GM12878 (cell line): Measurements from ENCODE around the gene RPS8. TPM values are rescaled to one million over a fixed set of nuclear protein-coding genes. Genes with fewer than 3 reads are reported as not detected.

Experiments
- ASH2L ChIP-seq: fragments of 300-600, 200-600 bp; sonication (generic); IDR thresholded peaks from 2 replicates; pipeline ENCODE4 v1.6.1; 2017; ENCODE audit warnings: low read depth, mild to moderate bottlenecking, borderline replicate concordance
- ATF7 ChIP-seq: fragments of 450-650 bp; IDR thresholded peaks from 2 replicates; pipeline ENCODE4 v1.6.1; 2016; ENCODE audit warnings: low read depth, mild to moderate bottlenecking
- CHD4 ChIP-seq: fragments of 200-600 bp; sonication (generic); IDR thresholded peaks from 2 replicates; pipeline ENCODE4 v1.6.1; 2016; ENCODE audit warnings: mild to moderate bottlenecking
- ETV6 ChIP-seq, 2 experiments: fragments of 450-650 bp in 1 of 2; IDR thresholded peaks in 1 of 2; conservative IDR thresholded peaks in 1 of 2; 2 replicates each; pipeline ENCODE4 v1.6.1; 2014; ENCODE audit warnings: antibody characterized with exemption in 1 of 2, borderline replicate concordance in 1 of 2, low read depth in 1 of 2, mild to moderate bottlenecking in 1 of 2, moderate library complexity in 1 of 2
- FOXM1 ChIP-seq: IDR thresholded peaks from 2 replicates; pipeline ENCODE4 v1.6.1; 2012; ENCODE audit warnings: low read depth, mild to moderate bottlenecking, inconsistent platforms, low read length, moderate library complexity
- HDAC6 ChIP-seq: fragments of 200-600 bp; sonication (generic); IDR thresholded peaks from one replicate; pipeline ENCODE4 v1.8.0; 2017; ENCODE audit warnings: antibody characterized with exemption; ENCODE audit not compliant: unreplicated experiment
- HSF1 ChIP-seq: fragments of 150-350 bp; IDR thresholded peaks from 2 replicates; pipeline ENCODE4 v1.6.1; 2014; ENCODE audit warnings: mild to moderate bottlenecking, low read depth, low read length
- IKZF2 ChIP-seq, 2 experiments: fragments of 450-650 bp; IDR thresholded peaks; 2 replicates each; pipeline ENCODE4 v1.6.1; 2017; ENCODE audit warnings: mild to moderate bottlenecking in 2 of 2, moderate library complexity in 2 of 2
- JUND ChIP-seq: IDR thresholded peaks from 2 replicates; pipeline ENCODE4 v1.6.1; 2012; ENCODE audit warnings: low read depth, mild to moderate bottlenecking, low read length, improper control_type of control experiment, moderate library complexity
- LARP7 ChIP-seq: fragments of 450-650 bp; IDR thresholded peaks from 2 replicates; pipeline ENCODE4 v1.6.1; 2017; ENCODE audit warnings: mild to moderate bottlenecking
- MTA3 ChIP-seq: IDR thresholded peaks from 2 replicates; pipeline ENCODE4 v1.6.1; 2012; ENCODE audit warnings: low read length, inconsistent platforms, borderline replicate concordance
- NFYB ChIP-seq: IDR thresholded peaks from 2 replicates; pipeline ENCODE4 v1.6.1; 2011; ENCODE audit warnings: low read depth, mild to moderate bottlenecking, low read length, improper control_type of control experiment, moderate library complexity; ENCODE audit not compliant: insufficient read depth
- RB1 ChIP-seq: fragments of 450-650 bp; formaldehyde crosslinking; IDR thresholded peaks from 2 replicates; pipeline ENCODE4 v1.6.1; 2017; ENCODE audit warnings: mild to moderate bottlenecking, borderline replicate concordance
- RCOR1 ChIP-seq: conservative IDR thresholded peaks from 2 replicates; pipeline ENCODE4 v1.6.1; 2012; ENCODE audit warnings: low read depth, low read length, improper control_type of control experiment
- RELA ChIP-seq: fragments of 450-650 bp; IDR thresholded peaks from 2 replicates; pipeline ENCODE4 v1.8.0; 2014; ENCODE audit warnings: borderline replicate concordance; ENCODE audit not compliant: partially characterized antibody
- RELB ChIP-seq: fragments of 450-650 bp; IDR thresholded peaks from 2 replicates; pipeline ENCODE4 v1.6.1; 2017; ENCODE audit warnings: low read depth, mild to moderate bottlenecking, moderate library complexity
- RFX5 ChIP-seq: IDR thresholded peaks from 2 replicates; pipeline ENCODE4 v1.6.1; 2011; ENCODE audit warnings: low read depth, low read length, improper control_type of control experiment
- SREBF1 ChIP-seq: IDR thresholded peaks from 2 replicates; pipeline ENCODE4 v1.6.1; 2012; ENCODE audit warnings: mild to moderate bottlenecking, low read length
- SUZ12 ChIP-seq: fragments of 200-600 bp; sonication (generic); IDR thresholded peaks from one replicate; pipeline ENCODE4 v1.6.1; 2018; ENCODE audit warnings: antibody characterized with exemption, mild to moderate bottlenecking; ENCODE audit not compliant: unreplicated experiment
- USF1 ChIP-seq: IDR thresholded peaks from 2 replicates; pipeline ENCODE4 v1.6.1; 2011; ENCODE audit warnings: borderline replicate concordance, low read depth, mild to moderate bottlenecking, moderate library complexity, mixed read lengths, low read length; ENCODE audit not compliant: insufficient read depth; ENCODE audit errors: extremely low read length
- ZBTB4 ChIP-seq: fragments of 450-650 bp; formaldehyde crosslinking; IDR thresholded peaks from 2 replicates; pipeline ENCODE4 v1.4.0; 2022; ENCODE audit warnings: mild to moderate bottlenecking, moderate library complexity
- ZNF384 ChIP-seq: IDR thresholded peaks from 2 replicates; pipeline ENCODE4 v1.6.1; 2012; ENCODE audit warnings: low read depth, mild to moderate bottlenecking, low read length, improper control_type of control experiment, borderline replicate concordance
- ZSCAN29 ChIP-seq: fragments of 450-650 bp; IDR thresholded peaks from 2 replicates; pipeline ENCODE4 v1.6.1; 2017; ENCODE audit warnings: mild to moderate bottlenecking, moderate library complexity
- polyA plus RNA-seq, 11 experiments: library from polyadenylated mRNA; depleted of rRNA in 4 of 11; unstranded in 6 of 11; stranded (reverse) in 5 of 11; fragments of >200 nt; fragmentation: Nextera tagmentation in 4 of 11; fragmentation: Illumina TruSeq in 1 of 11; extraction: Ambion mirVana in 4 of 11; extraction: Trizol in 1 of 11; gene quantifications; 1 replicate in 1 of 11; 2 replicates in 10 of 11; pipeline versions ENCODE4 v1.2.1 to v1.2.3, GENCODE V29; 2011 to 2016; ENCODE audit warnings: inconsistent platforms in 2 of 11, missing spikeins in 2 of 11, low read depth in 1 of 11
- total RNA-seq, 4 experiments: library from RNA; depleted of rRNA in 3 of 4; stranded (reverse); fragments of >200 nt in 3 of 4; fragmentation: Illumina TruSeq in 1 of 4; extraction: Trizol in 1 of 4; gene quantifications; 2 replicates each; pipeline versions ENCODE4 v1.2.1 to v1.2.3, GENCODE V29; 2013 to 2021

RPS8 gene
- total and polyA plus RNA-seq, 10 of the 15 experiments (the other 5 are each of a cell fraction or from before 2014, with no cell fraction given), result 1,296 to 3,461 (median 2,877) TPM

- no peak for TF ChIP-seq ZBTB4 (CRISPR knock-in tag)
- no peak for TF ChIP-seq JUND
- TF ChIP-seq LARP7, result no peak
- TF ChIP-seq RELB, result peak; percentile 74
- TF ChIP-seq IKZF2 (IDR thresholded peaks at IDR 0.05), result peak; percentile 88 to 89
- no peak for TF ChIP-seq SUZ12
- peak; percentile 61; the same call in 1 of the 2 replicates for TF ChIP-seq RFX5
- no peak for TF ChIP-seq ZSCAN29
- TF ChIP-seq RCOR1, result no peak
- no peak for TF ChIP-seq SREBF1
- peak; percentile 49; the same call in 1 of the 2 replicates for TF ChIP-seq NFYB
- peak; percentile 24; the same call in 1 of the 2 replicates for TF ChIP-seq MTA3
- no peak for TF ChIP-seq HDAC6
- no peak for TF ChIP-seq RB1
- TF ChIP-seq FOXM1, result peak; percentile 88
- TF ChIP-seq ATF7, result peak; percentile 55; the same call in 1 of the 2 replicates
- TF ChIP-seq ASH2L, result no peak
- no peak for TF ChIP-seq USF1
- no peak for TF ChIP-seq HSF1
- no peak for TF ChIP-seq CHD4
- no peak for TF ChIP-seq ETV6 (conservative IDR thresholded peaks at IDR 0.05 in 1 of 2, IDR thresholded peaks at IDR 0.05 in 1 of 2; ENCODE audit: borderline replicate concordance in 1 of 2, low read depth in 1 of 2)
- TF ChIP-seq RELA, result peak; percentile 54
- no peak for TF ChIP-seq ZNF384
Observed at GRCh38 chr1:44739307-44740178, 35.8 kb upstream of the RPS8 start, which contains the start of gene KIF2C (continued).
